Measurements from ENCODE around the gene IQSEC2.

The IQSEC2 gene

DNA sequence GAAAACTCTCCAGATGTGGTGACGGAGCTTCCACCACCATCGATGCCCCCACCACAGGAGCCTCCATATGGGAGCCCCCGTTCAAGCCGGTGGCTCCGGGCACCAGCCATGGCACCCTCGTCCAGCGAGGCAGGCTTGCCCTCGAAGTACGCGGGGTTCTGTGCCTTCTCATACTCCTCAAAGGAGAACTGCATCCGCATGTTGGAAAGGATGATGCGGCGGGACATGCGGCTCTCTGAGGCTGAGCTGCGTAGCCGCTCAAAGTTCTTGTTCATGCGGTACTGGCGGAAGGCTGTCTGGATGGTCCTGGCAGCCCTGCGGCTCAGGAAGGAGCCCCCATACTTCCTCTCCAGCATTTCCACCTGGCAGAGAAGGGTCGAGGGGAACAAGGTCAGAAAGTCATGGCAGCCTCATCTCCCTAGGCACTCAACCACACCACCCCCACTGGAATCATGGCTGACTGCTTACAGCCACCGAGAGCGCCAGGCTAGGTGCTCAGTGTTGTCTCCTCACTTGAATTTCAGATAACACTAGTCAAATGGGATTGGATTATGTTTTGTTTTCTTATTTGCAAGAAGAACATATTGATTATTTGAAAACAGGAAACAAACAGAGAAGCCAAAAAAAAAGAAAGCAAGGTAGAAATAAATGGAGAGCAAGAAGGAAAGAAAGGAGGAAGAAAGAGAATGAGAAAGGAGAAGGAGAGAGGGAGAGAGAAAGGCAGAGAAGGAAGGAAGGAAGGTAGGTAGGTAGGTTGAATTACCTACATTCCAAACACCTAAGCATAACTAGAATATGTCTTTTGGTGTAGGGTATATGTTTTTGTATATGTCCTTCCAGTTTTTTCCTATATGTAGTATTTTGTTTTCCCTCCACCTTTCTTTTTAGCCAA lies 26.6 kb downstream of the IQSEC2 start:
- no peaks in the 10 kb centered on the region for H3K27me3 ChIP-seq (ENCODE audit: insufficient read depth, low read length)
- no peak overlapping the region for H2AFZ ChIP-seq (ENCODE audit: low read length)
- TF ChIP-seq, protein P1, sequence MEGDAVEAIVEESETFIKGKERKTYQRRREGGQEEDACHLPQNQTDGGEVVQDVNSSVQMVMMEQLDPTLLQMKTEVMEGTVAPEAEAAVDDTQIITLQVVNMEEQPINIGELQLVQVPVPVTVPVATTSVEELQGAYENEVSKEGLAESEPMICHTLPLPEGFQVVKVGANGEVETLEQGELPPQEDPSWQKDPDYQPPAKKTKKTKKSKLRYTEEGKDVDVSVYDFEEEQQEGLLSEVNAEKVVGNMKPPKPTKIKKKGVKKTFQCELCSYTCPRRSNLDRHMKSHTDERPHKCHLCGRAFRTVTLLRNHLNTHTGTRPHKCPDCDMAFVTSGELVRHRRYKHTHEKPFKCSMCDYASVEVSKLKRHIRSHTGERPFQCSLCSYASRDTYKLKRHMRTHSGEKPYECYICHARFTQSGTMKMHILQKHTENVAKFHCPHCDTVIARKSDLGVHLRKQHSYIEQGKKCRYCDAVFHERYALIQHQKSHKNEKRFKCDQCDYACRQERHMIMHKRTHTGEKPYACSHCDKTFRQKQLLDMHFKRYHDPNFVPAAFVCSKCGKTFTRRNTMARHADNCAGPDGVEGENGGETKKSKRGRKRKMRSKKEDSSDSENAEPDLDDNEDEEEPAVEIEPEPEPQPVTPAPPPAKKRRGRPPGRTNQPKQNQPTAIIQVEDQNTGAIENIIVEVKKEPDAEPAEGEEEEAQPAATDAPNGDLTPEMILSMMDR (IDR thresholded peaks at IDR 0.05; ENCODE audit: low read length): no peak
- no peak for TF ChIP-seq EZH2 (IDR thresholded peaks at IDR 0.05; ENCODE audit: borderline replicate concordance, low read length)
- no peaks in the 10 kb centered on the region for H3K9me3 ChIP-seq (ENCODE audit: low read length)
- no peaks in the 10 kb centered on the region for H3K4me1 ChIP-seq (ENCODE audit: insufficient read depth, low read length, severe bottlenecking)
- no peaks in the 10 kb centered on the region for H3K79me2 ChIP-seq (ENCODE audit: insufficient read depth, low read length)
- no peak overlapping the region for H3K9ac ChIP-seq (ENCODE audit: low read length)
- H3F3A ChIP-seq (ENCODE audit: insufficient read depth, low read length): no peaks in the 10 kb centered on the region
- H3K4me2 ChIP-seq (ENCODE audit: low read length): no peak overlapping the region
- no peaks in the 10 kb centered on the region for H3K36me3 ChIP-seq (ENCODE audit: insufficient read depth, low read length)
- H3K9me2 ChIP-seq (ENCODE audit: low read depth, low read length): no peaks in the 10 kb centered on the region
- H3K27ac ChIP-seq (ENCODE audit: low read depth, low read length, poor library complexity, severe bottlenecking): no peak overlapping the region
- no peaks in the 10 kb centered on the region for H4K20me1 ChIP-seq (ENCODE audit: insufficient read depth, low read length)
- H3K4me3 ChIP-seq (ENCODE audit: low read depth, low read length, poor library complexity, severe bottlenecking): no peak overlapping the region

DNA sequence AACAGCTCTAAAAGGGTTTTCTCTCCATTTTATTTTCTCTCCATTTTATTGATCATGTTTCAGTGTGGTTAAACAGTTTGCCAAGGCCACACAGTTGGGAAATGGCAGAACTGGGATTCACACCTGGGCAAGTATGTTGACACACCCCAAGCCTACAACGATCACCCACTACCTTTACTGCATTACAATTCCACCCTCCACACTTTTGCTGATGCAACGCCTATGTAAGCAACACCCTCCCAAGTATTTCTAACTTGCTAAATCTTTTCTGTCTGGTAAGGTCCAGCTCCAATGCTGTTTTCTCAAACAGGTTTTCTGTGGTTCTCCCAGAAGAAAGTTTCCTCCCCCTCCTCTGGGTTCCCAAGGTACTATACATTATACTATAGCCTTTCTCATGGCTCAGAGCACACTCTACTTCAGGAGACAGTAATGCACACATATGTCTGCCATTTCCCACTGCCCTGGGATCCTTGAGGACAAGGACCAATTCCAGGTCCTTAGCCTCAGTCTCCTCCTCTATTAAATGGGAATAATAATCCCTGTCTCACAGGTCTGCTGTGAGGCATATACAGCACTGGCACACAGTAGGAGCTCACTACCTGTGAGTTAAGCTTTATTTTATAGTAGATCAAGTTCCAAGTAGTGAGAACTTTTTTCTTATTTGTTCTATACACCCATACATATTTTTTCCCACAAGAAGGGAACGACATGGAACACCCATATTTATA lies 27.9 kb downstream of the IQSEC2 start:
- Histone ChIP-seq H3F3A (ENCODE audit: insufficient read depth, low read length) (no peaks in the 10 kb centered on the region), H3K4me1 (ENCODE audit: insufficient read depth, low read length, severe bottlenecking) (no peaks in the 10 kb centered on the region), H3K4me3 (ENCODE audit: low read depth, low read length, poor library complexity, severe bottlenecking) (no peak overlapping the region), H3K4me2 (ENCODE audit: low read length) (no peak overlapping the region), H3K36me3 (ENCODE audit: insufficient read depth, low read length) (no peaks in the 10 kb centered on the region), H3K27me3 (ENCODE audit: insufficient read depth, low read length) (no peaks in the 10 kb centered on the region), H4K20me1 (ENCODE audit: insufficient read depth, low read length) (no peaks in the 10 kb centered on the region), H3K9me3 (ENCODE audit: low read length) (no peaks in the 10 kb centered on the region), H3K27ac (ENCODE audit: low read depth, low read length, poor library complexity, severe bottlenecking) (no peak overlapping the region), H3K9me2 (ENCODE audit: low read depth, low read length) (no peaks in the 10 kb centered on the region), H3K9ac (ENCODE audit: low read length) (no peak overlapping the region), H3K79me2 (ENCODE audit: insufficient read depth, low read length) (no peaks in the 10 kb centered on the region), H2AFZ (ENCODE audit: low read length) (no peak overlapping the region)
- no peak for TF ChIP-seq EZH2 (IDR thresholded peaks at IDR 0.05; ENCODE audit: borderline replicate concordance, low read length)
- TF ChIP-seq, protein P1 (IDR thresholded peaks at IDR 0.05; ENCODE audit: low read length): no peak

DNA sequence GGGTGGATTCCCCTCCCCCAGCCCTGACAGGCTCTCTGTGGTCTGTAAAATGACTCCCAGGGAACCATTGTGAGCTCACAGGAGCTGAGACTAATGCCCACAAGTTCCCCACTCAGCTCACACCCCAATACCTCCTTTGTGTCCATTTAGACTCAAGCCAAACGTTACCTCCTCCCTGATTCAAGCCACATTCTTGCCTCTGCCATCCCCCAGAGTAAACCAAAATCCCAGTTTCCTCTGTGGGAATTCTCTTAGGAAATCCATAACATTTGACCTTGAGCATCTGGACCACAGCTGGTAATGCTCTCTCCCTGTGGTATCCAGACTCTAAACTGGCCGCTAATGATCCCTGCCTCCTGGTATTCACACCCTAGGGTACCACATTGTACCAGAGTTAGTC lies 30.1 kb downstream of the IQSEC2 start:
- Histone ChIP-seq H4K20me1 (ENCODE audit: insufficient read depth, low read length) (no peaks in the 10 kb centered on the region), H3K4me1 (ENCODE audit: insufficient read depth, low read length, severe bottlenecking) (no peaks in the 10 kb centered on the region), H3K36me3 (ENCODE audit: insufficient read depth, low read length) (no peaks in the 10 kb centered on the region), H3K4me2 (ENCODE audit: low read length) (no peak overlapping the region), H3K27ac (ENCODE audit: low read depth, low read length, poor library complexity, severe bottlenecking) (no peak overlapping the region), H3F3A (ENCODE audit: insufficient read depth, low read length) (no peaks in the 10 kb centered on the region), H3K4me3 (ENCODE audit: low read depth, low read length, poor library complexity, severe bottlenecking) (no peak overlapping the region), H3K9me2 (ENCODE audit: low read depth, low read length) (no peaks in the 10 kb centered on the region), H3K9ac (ENCODE audit: low read length) (no peak overlapping the region), H2AFZ (ENCODE audit: low read length) (no peak overlapping the region), H3K9me3 (ENCODE audit: low read length) (no peaks in the 10 kb centered on the region), H3K27me3 (ENCODE audit: insufficient read depth, low read length) (no peaks in the 10 kb centered on the region), H3K79me2 (ENCODE audit: insufficient read depth, low read length) (no peaks in the 10 kb centered on the region)
- TF ChIP-seq EZH2 (IDR thresholded peaks at IDR 0.05; ENCODE audit: borderline replicate concordance, low read length): no peak
- TF ChIP-seq, protein P1 (IDR thresholded peaks at IDR 0.05; ENCODE audit: low read length): no peak

Data from OCI-LY1 (cell line).